ENCODE data around the gene VPS8. TPM values are rescaled to one million over a fixed set of nuclear protein-coding genes. Genes with fewer than 3 reads are reported as not detected.

Gene VPS8
- total and polyA plus RNA-seq, 8 donors, result 41.5 to 114 (median 51.3) TPM

DNA sequence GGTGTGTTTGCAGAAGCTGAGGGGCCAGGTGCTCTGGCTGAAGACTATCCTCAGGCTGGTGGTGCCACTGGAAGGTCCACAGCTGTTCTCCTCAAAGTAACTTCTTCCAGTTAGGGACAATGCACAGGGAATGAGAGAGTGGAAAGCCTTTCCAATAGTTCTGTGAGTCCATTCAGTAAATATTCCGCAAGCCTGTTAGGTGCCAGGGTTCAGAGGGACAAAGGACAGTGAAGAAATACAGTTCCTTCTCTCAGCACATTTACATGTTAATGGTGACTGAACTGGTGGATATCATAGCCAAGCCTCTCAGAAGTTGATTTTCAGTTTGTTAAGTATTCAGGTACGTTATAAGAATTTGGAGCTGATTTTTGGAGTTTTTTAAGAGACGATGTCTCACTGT is 218.4 kb downstream of the VPS8 start:
- Histone ChIP-seq H3K27me3 (no peaks in the 10 kb centered on the region), H3K27ac (no peak overlapping the region), H3K4me1 (no peaks in the 10 kb centered on the region), H3K36me3 (peaks cover 0 to 58% of the 10 kb centered on the region in 2 donors), H3K4me3 (no peak overlapping the region), H3K9me3 (no peaks in the 10 kb centered on the region)
- intact Hi-C loops (cut with DNase I), result no loop called here
- TF ChIP-seq, protein P1, sequence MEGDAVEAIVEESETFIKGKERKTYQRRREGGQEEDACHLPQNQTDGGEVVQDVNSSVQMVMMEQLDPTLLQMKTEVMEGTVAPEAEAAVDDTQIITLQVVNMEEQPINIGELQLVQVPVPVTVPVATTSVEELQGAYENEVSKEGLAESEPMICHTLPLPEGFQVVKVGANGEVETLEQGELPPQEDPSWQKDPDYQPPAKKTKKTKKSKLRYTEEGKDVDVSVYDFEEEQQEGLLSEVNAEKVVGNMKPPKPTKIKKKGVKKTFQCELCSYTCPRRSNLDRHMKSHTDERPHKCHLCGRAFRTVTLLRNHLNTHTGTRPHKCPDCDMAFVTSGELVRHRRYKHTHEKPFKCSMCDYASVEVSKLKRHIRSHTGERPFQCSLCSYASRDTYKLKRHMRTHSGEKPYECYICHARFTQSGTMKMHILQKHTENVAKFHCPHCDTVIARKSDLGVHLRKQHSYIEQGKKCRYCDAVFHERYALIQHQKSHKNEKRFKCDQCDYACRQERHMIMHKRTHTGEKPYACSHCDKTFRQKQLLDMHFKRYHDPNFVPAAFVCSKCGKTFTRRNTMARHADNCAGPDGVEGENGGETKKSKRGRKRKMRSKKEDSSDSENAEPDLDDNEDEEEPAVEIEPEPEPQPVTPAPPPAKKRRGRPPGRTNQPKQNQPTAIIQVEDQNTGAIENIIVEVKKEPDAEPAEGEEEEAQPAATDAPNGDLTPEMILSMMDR (IDR thresholded peaks at IDR 0.05), result no peak
- no peak for DNase-seq
- no peak for ATAC-seq

DNA sequence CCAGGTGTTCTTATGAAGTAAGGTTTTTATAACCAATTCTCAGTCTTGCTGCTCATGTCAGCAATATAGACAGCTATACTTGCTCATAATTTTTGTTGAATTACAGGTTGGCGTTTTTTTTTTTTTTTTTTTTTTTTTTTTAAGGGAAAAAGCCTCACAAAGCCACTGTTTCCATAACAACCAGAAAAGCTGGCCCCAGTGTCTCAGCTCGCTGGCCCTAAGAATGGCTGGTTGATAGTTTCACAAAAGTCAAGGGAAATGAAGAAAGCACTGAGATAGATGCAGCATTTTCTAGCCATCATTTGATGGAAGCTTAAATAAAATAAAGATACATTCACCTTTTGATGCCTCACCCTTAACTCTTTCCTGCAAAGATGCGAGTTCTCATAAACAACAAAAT is 219.0 kb downstream of the VPS8 start:
- TF ChIP-seq, protein P1 (IDR thresholded peaks at IDR 0.05), result no peak
- no peaks in the 10 kb centered on the region for H3K4me1 ChIP-seq
- ATAC-seq, result no peak
- H3K27ac ChIP-seq, result no peak overlapping the region
- peaks cover 0 to 1% of the 10 kb centered on the region in 2 donors for H3K9me3 ChIP-seq
- H3K4me3 ChIP-seq, result no peak overlapping the region
- no peak for DNase-seq
- no peaks in the 10 kb centered on the region for H3K27me3 ChIP-seq
- intact Hi-C loops (cut with DNase I), result no loop called here
- H3K36me3 ChIP-seq, result peaks cover 0 to 52% of the 10 kb centered on the region in 2 donors

DNA sequence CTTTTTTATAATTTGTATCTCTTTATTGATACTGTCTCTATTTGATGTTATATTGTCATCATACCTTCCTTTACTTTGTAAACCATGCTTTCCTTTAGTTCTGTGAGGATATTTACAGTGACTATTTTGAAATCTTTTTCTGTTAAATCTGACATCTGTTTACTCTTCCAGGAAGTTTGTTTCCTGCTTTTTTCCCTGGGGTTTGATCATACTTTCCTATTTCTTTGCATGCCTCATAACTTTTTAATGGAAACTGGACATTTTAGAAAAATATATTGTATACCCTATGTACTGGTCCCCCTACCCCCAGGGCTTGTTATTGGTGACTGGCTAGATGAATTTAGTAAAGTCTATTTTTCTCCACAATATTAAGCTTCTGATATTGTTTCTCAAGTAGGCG is 225.8 kb downstream of the VPS8 start:
- intact Hi-C loops (cut with DNase I), result no loop called here
- peaks cover 6 to 18% of the 10 kb centered on the region in 2 donors for H3K9me3 ChIP-seq
- no peaks in the 10 kb centered on the region for H3K27me3 ChIP-seq
- H3K36me3 ChIP-seq, result peaks cover 0 to 6% of the 10 kb centered on the region in 2 donors
- no peak overlapping the region for H3K27ac ChIP-seq
- ATAC-seq, result no peak
- no peak overlapping the region for H3K4me3 ChIP-seq
- DNase-seq, result no peak
- no peaks in the 10 kb centered on the region for H3K4me1 ChIP-seq
- TF ChIP-seq, protein P1 (IDR thresholded peaks at IDR 0.05), result no peak

DNA sequence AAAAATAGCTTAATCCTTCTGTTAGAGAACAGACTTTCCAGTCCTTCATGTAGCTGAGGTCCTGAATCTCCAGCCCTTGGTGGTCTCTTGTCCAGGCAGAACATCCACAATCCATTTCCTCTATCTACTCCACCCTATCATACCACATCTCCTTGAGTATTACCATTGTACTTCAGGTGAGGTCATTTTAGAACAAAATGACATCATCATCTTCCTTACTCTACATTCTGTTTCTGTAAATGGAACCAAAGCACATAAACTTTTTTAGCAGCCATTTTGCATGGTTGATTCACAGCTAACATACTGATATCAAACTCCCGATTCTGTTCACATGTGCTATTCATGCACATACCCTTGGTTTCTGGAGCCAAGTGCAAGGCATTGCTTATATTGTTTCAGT is 228.5 kb downstream of the VPS8 start:
- H3K36me3 ChIP-seq, result no peaks in the 10 kb centered on the region
- TF ChIP-seq, protein P1 (IDR thresholded peaks at IDR 0.05), result no peak
- no peak for ATAC-seq
- no peaks in the 10 kb centered on the region for H3K27me3 ChIP-seq
- intact Hi-C loops (cut with DNase I), result no loop called here
- H3K4me3 ChIP-seq, result no peak overlapping the region
- H3K27ac ChIP-seq, result no peak overlapping the region
- peaks cover 6 to 18% of the 10 kb centered on the region in 2 donors for H3K9me3 ChIP-seq
- no peaks in the 10 kb centered on the region for H3K4me1 ChIP-seq
- no peak for DNase-seq

DNA sequence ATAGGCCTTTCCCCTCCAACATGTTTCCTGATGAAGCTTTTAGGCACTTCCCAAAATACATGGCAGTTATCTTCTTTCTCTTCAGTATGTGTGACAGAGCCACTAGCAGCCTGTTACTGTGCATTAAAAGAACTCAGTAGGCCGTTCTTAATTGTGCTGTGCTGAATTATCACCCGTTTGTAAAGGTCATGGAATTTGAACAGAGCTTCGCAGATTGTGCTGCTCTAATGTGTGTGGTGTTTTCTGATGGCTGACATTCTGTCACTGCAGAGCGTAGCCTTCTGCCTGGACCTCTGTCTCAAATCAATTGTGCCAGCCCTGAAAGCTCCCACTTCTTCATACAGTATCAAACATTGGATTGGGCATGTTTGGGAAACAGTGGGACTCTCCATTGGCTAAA is 229.6 kb downstream of the VPS8 start:
- Histone ChIP-seq H3K36me3 (no peaks in the 10 kb centered on the region), H3K27me3 (no peaks in the 10 kb centered on the region), H3K4me1 (peaks cover 0 to 5% of the 10 kb centered on the region in 2 donors), H3K9me3 (peaks cover 5 to 10% of the 10 kb centered on the region in 2 donors), H3K4me3 (no peak overlapping the region), H3K27ac (no peak overlapping the region)
- DNase-seq, result no peak
- no peak for ATAC-seq
- intact Hi-C loops (cut with DNase I), result no loop called here
- TF ChIP-seq, protein P1 (IDR thresholded peaks at IDR 0.05), result no peak

All from left lung (tissue), 10 donors.